GM21390 (cell line): ENCODE results near the gene ROBO4.

Experiments
- ATAC-seq: cut with Tn5 transposase; IDR thresholded peaks from one replicate; pipeline ENCODE4 v1.9.1; 2021; ENCODE audit not compliant: unreplicated experiment

The ROBO4 gene

DNA sequence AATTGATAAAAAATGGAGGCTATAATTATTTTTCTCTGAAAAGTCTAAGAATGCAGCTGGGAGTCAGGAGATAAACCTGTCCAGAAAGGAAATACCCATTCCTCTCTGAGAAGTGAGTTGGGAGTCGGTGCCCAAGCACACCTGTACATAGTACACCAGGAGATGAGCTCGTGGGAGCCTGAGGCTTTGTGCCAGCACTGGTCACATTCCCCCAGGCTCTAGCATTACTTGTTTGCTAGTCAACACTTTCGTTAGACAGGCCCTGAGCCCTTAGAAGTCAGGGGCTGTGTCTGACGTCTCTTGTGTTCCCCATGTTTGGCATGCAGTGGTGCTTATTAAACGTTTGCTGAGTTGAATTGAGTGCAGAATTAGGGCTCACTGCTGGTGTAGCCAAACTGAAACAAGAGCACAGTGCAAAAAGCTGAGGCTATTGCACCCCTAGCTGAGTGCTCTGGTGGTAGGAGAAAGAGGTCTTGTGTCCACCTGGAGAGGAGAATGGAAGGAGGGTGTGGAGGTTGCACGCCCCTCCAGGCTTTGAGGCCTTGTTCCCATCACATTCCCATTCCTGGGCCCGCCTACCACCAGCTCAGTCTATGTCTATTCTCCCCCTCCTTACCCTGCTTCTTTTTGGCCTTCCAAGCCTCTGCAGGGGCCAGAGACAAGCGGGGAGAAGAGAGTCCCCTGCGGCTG lies 6.8 kb downstream of the ROBO4 start:
- ATAC-seq = no peak

- ATAC-seq = no peak
These were observed 7.5 kb downstream of the ROBO4 start for GRCh38 chr11:124890151-124890550.

- no peak for ATAC-seq
These were observed 8.2 kb downstream of the ROBO4 start for GRCh38 chr11:124889191-124890091.

- ATAC-seq = no peak
These were observed 10.0 kb downstream of the ROBO4 start for GRCh38 chr11:124887667-124888013.

- ATAC-seq = no peak
These were observed 10.5 kb downstream of the ROBO4 start for GRCh38 chr11:124886978-124887666.

- no peak for ATAC-seq
These were observed 11.2 kb downstream of the ROBO4 start for GRCh38 chr11:124886476-124886875.

GRCh38 chr11:124884869-124885479 lies 12.7 kb downstream of the ROBO4 start:
- no peak for ATAC-seq

DNA sequence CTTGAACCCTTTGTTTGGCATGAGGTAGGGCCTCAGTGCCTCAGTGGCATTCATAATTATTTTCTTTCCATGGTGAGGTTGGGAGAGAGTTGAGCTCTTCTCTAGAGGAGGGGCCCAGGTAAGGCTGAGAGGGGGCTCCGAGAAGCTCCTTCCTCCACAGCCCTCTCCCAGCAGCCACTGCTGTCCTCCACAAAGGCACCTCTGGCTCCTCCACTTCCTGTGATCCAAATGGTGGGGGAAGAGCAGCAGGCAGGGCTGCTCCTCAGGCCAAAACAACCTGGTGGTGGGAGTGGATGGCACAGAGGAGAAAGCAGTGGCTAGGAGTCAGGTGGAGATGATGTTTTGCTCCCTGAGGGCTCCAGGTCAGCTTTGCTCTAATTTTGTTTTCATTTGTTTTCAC lies 13.3 kb downstream of the ROBO4 start:
- no peak for ATAC-seq

GRCh38 chr11:124882339-124883071 lies 15.2 kb downstream of the ROBO4 start:
- no peak for ATAC-seq

- no peak for ATAC-seq
These were observed 16.7 kb downstream of the ROBO4 start for GRCh38 chr11:124880958-124881357.

- no peak for ATAC-seq
These were observed 17.4 kb downstream of the ROBO4 start for GRCh38 chr11:124880290-124880611.

DNA sequence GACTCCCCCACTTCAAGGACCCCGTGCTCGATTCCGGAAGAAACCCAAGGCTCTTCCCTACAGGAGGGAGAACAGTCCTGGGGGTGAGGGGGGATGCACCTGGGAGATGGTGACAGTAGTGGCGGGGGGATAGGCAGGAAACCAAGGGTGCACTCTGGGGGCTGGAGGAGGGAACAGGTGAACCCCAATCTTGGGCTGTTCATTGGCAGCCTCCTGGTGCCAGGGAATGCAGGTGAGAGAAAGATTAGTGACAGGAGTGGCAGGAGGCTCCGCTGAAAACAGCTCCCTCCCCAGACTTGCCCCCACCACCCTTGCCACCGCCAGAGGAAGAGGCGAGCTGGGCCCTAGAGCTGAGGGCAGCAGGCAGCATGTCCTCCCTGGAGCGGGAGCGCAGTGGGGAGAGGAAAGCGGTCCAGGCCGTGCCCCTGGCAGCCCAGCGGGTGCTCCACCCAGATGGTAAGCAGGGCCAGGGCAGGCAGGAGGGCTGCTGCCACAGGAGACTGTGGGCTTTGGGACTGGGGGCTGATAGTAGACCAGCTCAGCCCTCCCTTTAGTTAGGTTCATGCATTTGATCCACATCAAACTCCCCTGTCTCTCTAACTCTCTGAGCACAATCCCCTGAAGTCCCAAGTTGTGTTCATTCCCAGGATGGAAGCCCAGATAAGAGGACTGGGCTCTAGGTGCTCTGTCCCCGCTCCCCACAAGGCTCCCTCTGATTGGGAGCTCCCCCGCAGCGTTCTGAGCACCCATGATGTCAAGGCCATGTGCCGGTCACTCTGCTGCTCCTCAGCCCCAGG lies 18.0 kb downstream of the ROBO4 start:
- no peak for ATAC-seq

- no peak for ATAC-seq
These were observed 18.7 kb downstream of the ROBO4 start for GRCh38 chr11:124878759-124879492.

DNA sequence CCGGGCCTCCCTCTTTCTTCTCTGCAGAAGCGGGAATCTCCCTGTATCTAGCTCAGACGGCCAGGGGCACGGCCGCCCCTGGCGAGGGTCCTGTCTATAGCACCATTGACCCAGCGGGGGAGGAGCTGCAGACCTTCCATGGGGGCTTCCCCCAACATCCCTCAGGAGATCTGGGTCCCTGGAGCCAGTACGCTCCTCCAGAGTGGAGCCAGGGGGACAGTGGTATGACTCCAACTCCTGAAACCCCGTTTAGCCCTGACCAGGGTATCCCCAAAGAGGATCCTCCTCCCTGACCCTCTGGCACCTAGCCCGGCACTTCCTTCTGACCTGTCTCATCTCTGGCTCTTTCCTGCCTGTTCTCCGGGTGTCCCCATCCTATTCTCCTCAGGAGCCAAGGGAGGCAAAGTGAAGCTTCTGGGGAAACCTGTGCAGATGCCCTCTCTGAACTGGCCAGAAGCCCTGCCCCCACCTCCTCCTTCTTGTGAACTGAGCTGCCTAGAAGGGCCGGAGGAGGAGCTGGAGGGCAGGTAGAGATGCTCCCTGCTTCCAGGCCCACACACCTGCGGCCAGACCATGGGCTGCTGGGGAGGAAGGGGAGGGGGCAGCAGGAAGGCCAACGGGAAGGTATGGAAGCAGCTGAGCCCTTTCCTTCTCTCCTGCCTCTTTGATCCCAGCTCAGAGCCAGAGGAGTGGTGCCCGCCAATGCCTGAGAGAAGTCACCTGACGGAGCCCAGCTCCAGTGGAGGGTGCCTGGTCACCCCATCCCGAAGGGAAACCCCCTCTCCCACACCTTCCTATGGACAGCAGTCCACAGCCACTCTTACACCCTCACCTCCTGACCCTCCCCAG lies 19.5 kb downstream of the ROBO4 start:
- ATAC-seq = no peak

DNA sequence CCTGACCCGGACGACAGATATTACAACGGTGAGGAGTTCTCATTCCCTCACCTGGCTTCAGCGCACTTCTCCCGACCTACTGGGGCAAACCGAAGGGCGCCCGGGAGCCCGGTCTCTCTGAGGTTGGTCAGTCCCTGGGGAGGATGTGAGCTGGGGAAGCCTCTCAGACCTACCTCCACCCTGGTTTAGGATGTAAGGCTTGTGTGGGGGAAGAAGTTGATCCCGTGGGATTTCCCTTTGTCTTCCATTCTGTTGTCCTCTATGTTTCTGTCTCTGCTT lies 20.1 kb downstream of the ROBO4 start:
- no peak for ATAC-seq

- ATAC-seq = no peak
These were observed 20.6 kb downstream of the ROBO4 start for GRCh38 chr11:124876818-124877630.

DNA sequence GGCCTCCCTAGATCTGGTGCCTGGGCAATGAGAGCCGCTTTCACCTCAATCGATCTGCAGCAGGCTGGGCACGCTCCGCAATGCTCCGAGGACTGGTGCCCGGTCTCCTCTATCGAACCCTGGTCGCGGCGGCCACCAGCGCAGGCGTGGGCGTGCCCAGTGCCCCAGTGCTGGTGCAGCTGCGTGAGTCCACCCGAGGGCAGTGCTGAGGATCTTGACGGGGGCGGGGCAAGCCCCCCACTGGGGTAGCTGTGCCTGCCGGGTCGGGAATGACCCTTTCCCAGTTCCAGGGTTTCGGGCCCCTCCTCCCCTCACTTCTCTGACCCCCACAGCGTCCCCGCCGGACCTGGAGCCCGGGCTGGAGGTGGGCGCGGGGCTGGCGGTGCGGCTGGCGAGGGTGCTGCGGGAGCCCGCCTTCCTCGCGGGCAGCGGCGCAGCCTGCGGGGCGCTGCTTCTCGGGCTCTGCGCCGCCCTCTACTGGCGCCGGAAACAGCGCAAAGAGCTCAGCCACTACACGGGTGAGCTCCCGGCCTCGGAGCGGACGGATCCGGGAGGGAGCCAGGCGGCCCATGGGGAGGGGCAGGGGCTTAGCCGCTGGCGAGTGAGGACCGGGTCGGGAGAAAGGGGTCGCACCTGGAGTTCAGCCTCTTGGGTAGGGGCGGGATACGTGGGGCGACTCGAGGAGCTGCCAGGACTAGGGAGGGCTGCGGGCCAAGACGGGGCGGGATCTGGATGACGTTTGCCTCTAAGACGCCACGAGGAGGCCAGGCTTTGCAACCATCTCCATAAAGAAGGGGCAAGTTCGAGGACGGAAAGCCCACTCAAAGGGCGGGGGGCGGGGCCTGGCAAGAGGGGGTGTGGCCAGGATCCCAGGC lies 21.5 kb downstream of the ROBO4 start:
- ATAC-seq = peak; percentile 97
